Brain microvascular endothelial cell (primary cell): ENCODE results near the gene DRC7.
"Not testable (repeated sequence)": the region's sequence is repeated elsewhere in the genome, so short reads cannot be mapped to it uniquely, and the experiment has no call there.

Experiments used
- DNase-seq: peaks from one replicate; pipeline ENCODE4 v3.0.0-alpha.2; 2020
- H3K27ac ChIP-seq: fragments of 250-450 bp; sonication (Bioruptor Pico); 2 replicates; pipeline ENCODE4 v1.5.1; 2020; ENCODE audit warnings: mild to moderate bottlenecking, moderate library complexity
- H3K27me3 ChIP-seq: fragments of 250-450 bp; sonication (Bioruptor Pico); replicated peaks from 2 replicates; pipeline ENCODE4 v1.5.1; 2020; ENCODE audit warnings: mild to moderate bottlenecking
- H3K36me3 ChIP-seq: fragments of 250-450 bp; sonication (Bioruptor Pico); replicated peaks from 2 replicates; pipeline ENCODE4 v1.5.1; 2020; ENCODE audit warnings: mild to moderate bottlenecking
- H3K4me3 ChIP-seq: 2 replicates; pipeline ENCODE4 v1.5.1; 2011; ENCODE audit warnings: low read depth, mild to moderate bottlenecking, control low read depth, low read length, moderate library complexity
- in situ Hi-C: cut with HindIII; loops from 2 replicates; pipeline ENCODE4 v1.10.0; 2017; ENCODE audit warnings: low sequenced_read_pairs, low pct_ligation_motif_present
- TF ChIP-seq, protein P1 (sequence below): IDR thresholded peaks from 2 replicates; pipeline ENCODE4 v1.5.1; 2011; ENCODE audit warnings: low read depth, mild to moderate bottlenecking, moderate library complexity, low read length, control low read depth, inconsistent platforms; ENCODE audit errors: missing control alignments

DRC7 gene

DNA sequence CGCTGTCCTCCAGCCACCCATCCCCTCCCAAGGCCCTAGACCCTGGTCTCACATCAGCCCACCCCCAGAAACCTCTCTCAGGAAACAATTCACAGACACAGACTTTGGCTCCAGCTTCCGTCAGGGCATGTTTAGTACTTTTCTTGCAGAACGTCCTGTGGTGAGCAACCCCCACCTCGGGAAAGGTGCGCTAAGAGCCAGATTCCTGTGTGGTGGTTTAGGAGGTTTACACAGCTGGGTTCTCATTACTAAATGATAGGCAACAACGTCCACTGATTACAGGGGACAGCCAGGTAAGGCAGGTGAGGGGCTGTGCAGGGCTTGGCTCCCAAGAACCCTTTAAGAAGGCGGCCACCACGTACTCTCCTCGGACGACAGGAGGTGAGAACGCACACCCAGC, 78.4 kb downstream of the DRC7 start:
- DNase-seq, result no peak
- peaks cover 41% of the 10 kb centered on the region for H3K36me3 ChIP-seq
- in situ Hi-C loops, result no loop called here

DNA sequence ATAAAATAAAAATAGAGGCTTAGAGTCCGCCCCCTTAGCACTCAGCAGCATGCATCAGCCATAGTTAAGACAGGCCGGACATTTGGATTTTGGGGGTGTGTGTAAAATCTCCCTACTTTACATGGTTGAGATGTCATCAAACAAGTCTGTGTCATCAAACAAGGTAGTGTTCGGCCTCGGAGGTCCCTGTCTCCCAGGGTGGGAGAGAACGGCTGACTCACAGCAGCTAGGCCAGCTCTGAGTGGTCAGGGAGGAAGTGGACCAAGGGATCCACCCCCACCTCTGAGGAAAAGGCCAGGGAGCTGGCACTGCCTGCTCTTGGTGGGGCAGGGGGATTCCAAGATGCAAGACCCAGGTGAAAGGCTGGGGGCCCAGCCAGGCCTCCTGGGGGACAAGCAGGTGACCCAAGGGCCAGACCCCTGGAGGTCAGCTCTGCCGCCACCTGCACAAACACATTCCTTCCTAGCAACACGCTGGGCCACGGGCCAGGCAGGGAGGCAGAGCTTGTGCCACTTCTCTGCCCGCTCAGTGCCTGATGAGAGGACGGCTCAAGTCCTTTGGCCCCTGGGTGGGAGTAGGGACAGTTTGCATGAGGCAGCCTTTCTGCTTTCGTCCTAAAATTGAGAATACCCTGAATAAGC, 79.2 kb downstream of the DRC7 start:
- Histone ChIP-seq H3K27me3 (no peaks in the 10 kb centered on the region), H3K27ac (no peak overlapping the region), H3K4me3 (no peak overlapping the region), H3K36me3 (peaks cover 35% of the 10 kb centered on the region)
- in situ Hi-C loops, result no loop called here
- TF ChIP-seq, protein P1, sequence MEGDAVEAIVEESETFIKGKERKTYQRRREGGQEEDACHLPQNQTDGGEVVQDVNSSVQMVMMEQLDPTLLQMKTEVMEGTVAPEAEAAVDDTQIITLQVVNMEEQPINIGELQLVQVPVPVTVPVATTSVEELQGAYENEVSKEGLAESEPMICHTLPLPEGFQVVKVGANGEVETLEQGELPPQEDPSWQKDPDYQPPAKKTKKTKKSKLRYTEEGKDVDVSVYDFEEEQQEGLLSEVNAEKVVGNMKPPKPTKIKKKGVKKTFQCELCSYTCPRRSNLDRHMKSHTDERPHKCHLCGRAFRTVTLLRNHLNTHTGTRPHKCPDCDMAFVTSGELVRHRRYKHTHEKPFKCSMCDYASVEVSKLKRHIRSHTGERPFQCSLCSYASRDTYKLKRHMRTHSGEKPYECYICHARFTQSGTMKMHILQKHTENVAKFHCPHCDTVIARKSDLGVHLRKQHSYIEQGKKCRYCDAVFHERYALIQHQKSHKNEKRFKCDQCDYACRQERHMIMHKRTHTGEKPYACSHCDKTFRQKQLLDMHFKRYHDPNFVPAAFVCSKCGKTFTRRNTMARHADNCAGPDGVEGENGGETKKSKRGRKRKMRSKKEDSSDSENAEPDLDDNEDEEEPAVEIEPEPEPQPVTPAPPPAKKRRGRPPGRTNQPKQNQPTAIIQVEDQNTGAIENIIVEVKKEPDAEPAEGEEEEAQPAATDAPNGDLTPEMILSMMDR, result no peak
- DNase-seq, result peak; percentile 23

More for the DNA sequence above, 78.4 kb downstream of the DRC7 start:
- no peak overlapping the region for H3K4me3 ChIP-seq
- TF ChIP-seq, protein P1, result no peak
- H3K27ac ChIP-seq, result no peak overlapping the region
- no peaks in the 10 kb centered on the region for H3K27me3 ChIP-seq

DNA sequence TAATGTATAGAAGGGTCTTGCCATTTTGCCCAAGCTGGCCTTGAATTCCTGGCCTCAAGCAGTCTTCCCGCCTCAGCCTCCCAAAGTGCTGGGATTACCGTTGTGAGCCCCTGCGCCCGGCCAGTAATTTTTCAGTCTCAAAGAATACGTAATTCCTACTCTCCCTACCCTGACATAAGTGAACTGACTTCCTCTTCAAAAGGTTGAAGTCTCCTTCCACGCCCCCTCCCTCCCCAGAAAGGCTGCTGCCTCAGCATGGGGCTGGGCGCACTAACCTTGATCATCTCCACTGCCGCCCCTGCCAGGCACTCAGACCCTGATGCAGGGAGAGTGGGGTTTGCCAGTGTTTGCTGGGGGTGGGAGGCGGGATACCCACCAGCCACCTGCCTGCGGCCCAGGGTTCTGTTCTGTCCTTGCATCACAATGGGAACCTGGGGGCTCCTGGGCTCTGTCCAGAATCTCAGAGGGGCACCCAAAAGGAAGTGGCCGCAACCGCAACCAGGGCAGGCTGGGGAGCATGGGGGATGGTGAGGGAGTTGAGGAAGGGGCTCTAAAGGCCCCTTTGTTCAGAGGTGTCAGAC, 80.2 kb downstream of the DRC7 start:
- H3K36me3 ChIP-seq, result peaks cover 28% of the 10 kb centered on the region
- H3K4me3 ChIP-seq, result no peak overlapping the region
- in situ Hi-C loops, result no loop called here
- no peaks in the 10 kb centered on the region for H3K27me3 ChIP-seq
- TF ChIP-seq, protein P1, result no peak
- no peak overlapping the region for H3K27ac ChIP-seq
- DNase-seq, result no peak

DNA sequence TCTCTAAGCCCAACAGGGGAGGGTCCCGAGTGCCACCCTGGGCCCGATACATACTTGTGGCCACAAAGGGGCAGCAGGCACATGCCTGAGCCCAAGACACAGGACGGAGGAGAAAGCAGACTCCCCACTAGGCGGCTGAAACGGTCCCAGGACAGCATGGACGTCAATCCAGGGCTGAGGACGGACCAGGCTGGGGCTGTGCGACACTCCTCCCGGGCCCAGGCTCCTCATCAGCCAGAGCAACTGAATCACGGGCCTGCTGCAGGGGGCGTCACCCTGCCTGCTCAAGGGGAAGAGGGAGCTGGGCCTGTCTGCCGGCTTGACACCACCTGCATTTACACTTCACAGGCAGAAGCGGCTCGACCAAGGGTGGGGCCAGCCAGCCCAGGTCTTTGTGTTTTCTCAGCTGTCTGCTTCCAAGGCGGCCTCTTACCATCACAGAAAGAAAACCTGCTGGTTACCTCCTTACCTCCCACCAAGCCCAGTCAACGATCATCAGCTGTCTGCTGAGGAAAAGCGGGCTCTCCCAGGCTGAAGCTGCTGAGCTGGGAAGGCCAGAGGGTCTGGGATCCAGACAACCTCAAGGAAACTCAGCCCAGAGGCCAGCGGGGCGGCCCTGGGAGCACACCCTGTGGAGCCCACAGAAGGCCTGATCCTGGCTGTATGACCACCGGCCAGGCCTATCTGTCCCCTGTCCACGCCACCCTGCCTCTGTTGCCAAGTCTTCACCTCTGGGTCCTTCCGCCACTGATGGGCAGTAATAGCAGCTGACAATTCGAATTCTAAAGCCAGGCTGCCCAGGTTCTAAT, 81.3 kb downstream of the DRC7 start:
- Histone ChIP-seq H3K4me3 (no peak overlapping the region), H3K27ac (no peak overlapping the region), H3K36me3 (peaks cover 25% of the 10 kb centered on the region), H3K27me3 (no peaks in the 10 kb centered on the region)
- TF ChIP-seq, protein P1, result peak; percentile 55
- peak; percentile 34 for DNase-seq
- in situ Hi-C loops, result no loop called here

DNA sequence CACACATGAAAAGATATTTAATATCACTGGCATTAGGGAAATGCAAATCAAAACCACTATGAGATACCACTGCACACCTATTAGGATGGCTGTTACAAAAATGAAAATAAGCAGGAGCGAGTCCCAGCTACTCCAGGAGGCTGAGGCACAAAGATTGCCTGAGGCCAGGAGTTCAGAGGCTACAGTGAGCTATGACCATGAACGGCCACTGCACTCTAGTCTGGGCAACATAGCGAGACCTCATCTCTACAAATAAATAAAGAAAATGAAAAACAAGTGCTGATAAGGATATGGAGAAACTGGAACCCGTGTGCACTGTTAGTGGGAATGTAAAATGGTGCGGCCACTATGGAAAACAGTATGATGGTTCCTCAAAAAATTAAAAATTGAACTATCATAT, 84.1 kb downstream of the DRC7 start:
- H3K27ac ChIP-seq, result no peak overlapping the region
- in situ Hi-C loops, result no loop called here
- H3K27me3 ChIP-seq, result no peaks in the 10 kb centered on the region
- peaks cover 21% of the 10 kb centered on the region for H3K36me3 ChIP-seq
- DNase-seq, result no peak
- TF ChIP-seq, protein P1, result no peak
- no peak overlapping the region for H3K4me3 ChIP-seq

DNA sequence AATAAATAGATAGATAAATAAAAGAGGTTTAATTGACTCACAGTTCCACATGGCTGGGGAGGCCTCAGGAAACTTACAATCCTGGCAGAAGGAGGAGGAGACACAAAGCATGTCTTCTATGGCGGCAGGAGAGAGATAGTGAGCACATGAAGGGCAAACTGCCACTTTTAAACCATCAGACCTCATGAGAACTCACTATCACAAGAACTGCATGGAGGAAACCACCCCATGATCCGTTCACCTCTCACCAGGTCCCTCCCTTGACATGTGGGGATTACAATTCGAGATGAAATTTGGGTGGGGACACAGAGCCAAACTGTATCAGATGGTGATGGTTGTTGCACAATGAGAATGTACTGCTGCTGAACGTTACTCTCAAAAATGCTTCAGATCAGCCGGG, 85.2 kb downstream of the DRC7 start:
- H3K27me3 ChIP-seq, DNase-seq, H3K27ac ChIP-seq, in situ Hi-C loops, H3K4me3 ChIP-seq: not testable (repeated sequence)
- H3K36me3 ChIP-seq, result peaks cover 31% of the 10 kb centered on the region
